LNCAP (cell line): Measurements from ENCODE around the gene TINAG.

Experiments
- TF ChIP-seq, protein P1 (sequence below): fragments of 450-650 bp; IDR thresholded peaks from 2 replicates; pipeline ENCODE4 v1.5.1; 2017; ENCODE audit warnings: mild to moderate bottlenecking

TINAG gene

DNA sequence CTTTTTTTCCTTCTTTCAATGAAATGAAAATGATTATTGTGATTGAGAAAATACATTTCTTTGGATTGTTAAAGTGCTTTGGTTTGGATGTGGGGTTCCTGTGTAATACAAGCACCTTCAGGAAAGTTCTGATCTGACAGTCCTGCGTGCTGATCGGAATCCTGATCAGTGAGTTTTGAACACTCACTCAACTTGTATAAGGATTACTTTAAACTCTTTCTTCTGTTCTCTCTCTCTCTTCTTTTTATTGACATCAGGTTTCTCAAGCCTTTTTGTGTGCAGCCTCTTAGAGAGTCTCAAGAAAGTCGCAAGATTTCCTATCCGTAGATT is 710 bp downstream of the TINAG start:
- TF ChIP-seq, protein P1, sequence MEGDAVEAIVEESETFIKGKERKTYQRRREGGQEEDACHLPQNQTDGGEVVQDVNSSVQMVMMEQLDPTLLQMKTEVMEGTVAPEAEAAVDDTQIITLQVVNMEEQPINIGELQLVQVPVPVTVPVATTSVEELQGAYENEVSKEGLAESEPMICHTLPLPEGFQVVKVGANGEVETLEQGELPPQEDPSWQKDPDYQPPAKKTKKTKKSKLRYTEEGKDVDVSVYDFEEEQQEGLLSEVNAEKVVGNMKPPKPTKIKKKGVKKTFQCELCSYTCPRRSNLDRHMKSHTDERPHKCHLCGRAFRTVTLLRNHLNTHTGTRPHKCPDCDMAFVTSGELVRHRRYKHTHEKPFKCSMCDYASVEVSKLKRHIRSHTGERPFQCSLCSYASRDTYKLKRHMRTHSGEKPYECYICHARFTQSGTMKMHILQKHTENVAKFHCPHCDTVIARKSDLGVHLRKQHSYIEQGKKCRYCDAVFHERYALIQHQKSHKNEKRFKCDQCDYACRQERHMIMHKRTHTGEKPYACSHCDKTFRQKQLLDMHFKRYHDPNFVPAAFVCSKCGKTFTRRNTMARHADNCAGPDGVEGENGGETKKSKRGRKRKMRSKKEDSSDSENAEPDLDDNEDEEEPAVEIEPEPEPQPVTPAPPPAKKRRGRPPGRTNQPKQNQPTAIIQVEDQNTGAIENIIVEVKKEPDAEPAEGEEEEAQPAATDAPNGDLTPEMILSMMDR, result no peak

DNA sequence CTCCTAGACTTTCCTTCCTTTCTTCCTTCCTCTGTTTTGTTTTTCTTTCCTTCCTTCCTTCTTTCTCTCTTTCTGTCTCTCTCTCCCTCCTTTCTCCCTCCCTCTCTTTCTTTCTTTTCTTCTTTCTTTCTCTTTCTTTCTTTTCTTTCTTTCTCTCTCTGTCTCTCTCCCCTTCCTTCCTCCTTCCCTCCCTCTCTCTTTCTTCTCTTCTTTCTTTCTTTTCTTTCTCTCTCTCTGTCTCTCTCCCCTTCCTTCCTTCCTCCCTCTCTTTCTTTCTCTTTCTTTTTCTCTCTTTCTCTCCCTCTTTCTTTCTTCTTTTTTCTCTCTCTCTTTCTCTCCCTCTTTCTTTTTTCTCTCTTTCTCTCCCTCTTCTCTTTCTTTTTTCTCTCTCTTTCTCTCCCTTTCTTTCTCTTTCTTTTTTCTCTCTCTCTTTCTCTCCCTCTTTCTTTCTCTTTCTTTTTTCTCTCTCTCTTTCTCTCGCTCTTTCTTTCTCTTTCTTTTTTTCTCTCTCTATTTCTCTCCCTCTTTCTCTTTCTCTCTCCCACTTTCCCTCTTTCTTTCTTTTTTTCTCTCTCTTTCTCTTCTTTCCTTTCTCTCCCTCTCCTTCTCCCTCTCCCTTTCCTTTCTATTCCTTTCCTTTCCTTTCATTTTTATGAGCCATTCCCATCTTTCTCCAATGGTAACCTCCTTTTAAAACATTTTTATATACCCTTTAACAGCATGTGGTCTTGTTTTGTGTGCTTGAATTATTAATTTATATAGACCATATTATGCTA is 2.3 kb downstream of the TINAG start:
- TF ChIP-seq, protein P1, result no peak

DNA sequence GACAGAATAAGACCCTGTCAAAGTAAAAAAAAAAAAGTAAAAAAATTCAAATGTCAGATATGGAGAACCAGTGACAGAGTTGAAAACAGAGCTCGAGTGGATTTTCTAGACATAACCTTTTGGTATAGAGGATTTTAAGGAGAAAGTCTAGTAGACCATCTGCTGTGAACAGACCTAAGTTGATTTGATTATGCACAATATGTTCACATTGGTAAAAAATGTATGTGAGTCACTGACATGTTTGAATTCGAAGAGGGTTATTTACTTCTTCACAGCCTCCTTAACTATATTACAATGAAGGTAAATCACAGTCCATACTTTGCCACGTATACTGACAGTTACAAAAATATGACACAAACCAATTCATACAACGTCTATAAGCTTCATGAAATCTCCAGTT is 7.4 kb downstream of the TINAG start:
- TF ChIP-seq, protein P1, result no peak

DNA sequence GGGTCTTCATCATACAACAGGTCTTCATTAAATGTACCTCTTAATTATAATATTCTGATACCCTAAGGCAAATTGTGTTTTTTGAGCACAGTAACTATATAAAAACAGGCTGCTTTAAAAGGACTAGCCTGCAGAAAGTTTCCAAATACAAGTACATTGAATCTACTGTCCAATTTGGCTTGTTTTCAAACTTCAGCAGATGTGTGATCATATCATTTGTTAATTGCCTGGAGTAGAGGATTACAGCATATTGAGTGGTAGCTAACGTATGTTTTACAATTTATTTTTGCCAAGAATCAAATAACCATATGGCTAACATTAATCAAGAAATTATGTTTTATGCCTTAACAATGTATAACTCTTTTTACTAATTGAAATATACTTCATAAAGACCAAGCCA is 12.6 kb downstream of the TINAG start:
- TF ChIP-seq, protein P1, result no peak

DNA sequence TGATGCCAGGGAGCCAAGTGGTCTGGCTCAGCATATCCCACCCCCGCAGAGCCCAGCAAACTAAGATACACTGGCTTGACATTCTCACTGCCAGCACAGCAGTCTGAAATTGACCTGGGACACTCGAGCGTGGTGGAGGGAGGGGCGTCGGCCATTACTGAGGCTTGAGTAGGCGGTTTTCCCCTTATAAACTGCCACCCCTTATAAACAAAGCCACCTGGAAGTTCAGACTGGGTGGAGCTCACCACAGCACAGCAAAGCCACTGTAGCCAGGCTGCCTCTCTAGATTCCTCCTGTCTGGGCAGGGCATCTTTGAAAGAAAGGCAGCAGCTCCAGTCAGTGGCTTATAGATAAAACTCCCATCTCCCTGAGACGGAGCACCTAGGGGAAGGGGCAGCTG is 19.4 kb downstream of the TINAG start:
- TF ChIP-seq, protein P1, result no peak

DNA sequence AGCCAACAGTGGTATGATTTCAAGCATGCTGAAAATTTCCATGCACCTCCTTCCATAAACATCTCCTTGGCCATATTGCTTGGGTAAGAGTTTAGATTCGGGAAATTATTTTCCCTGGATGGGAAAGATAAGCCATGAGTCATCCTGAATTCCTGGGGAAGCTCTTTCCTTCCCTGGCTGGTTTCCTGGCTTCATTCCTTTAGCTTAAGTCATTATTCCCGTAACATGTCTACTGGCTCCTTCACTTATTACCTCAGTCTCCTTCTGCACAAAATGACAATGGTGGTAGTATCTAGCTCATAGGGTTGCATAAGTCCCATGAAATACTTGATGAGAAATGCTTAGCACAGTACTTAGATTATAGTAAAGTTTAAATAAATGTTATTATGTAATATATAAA is 27.6 kb downstream of the TINAG start:
- TF ChIP-seq, protein P1, result no peak

DNA sequence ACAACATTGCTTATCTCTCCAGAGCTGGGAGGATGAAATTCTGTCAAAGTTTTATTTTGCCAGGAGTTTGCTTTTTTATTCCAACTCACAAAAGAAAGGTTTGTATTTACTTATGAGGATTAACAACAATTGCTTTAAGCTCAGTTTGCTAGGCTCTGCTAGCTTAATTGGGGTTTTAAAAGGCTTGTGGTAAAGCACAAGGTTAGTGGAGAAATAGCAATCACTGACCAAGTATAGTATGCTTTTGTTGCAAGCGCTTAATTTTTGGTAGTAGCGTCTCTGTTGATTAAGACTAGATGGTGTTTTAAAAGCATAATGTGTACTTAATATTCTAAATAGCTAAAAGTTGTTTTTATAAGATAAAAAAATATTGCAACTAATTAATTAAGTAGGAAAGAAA is 45.7 kb downstream of the TINAG start:
- TF ChIP-seq, protein P1, result no peak

DNA sequence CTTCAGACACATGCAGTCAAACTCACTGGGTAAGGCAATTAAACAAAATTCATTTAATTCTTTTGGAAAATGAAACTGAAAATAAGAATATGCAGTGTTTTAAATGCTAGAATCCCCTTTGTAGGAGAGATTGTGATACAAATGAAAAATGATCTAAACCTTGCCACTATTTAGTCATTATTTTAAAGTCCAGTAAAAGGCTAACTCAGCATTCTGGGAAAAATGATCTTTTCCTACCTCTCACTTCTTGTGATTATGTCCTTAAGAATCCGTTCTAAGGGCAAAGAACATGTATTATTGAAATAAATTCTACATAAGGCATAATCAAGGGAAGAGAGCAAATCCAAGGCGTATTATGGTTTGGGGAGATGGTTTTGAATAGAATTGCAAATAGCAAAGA is 46.4 kb downstream of the TINAG start:
- TF ChIP-seq, protein P1, result no peak
